Activated naive CD4-positive, alpha-beta T cell treated with anti-CD3 and anti-CD28 coated beads, Interleukin-2, amount 10 ng/mL, durations not matched to agents 7 days and 5 days (primary cell): ENCODE measurements around the gene MED19.

Experiments used
- CTCF ChIA-PET: fragments of 350-600 bp; sonication (Branson Sonifier 250); formaldehyde crosslinking; loops from one replicate; lab custom pipeline; 2021; ENCODE audit warnings: antibody characterized with exemption; lab: Charles Lee
- DNase-seq: peaks from one replicate; pipeline ENCODE4 v3.0.0-alpha.2; 2020
- H3K27ac Mint-ChIP-seq: one replicate; pipeline ENCODE4 v1.8.0; 2021; ENCODE audit warnings: mild to moderate bottlenecking, moderate library complexity, mixed read lengths
- H3K27me3 Mint-ChIP-seq: one replicate; pipeline ENCODE4 v1.8.0; 2021; ENCODE audit warnings: mild to moderate bottlenecking, mixed read lengths
- H3K36me3 Mint-ChIP-seq: one replicate; pipeline ENCODE4 v1.8.0; 2021; ENCODE audit warnings: mixed read lengths
- H3K4me1 Mint-ChIP-seq: one replicate; pipeline ENCODE4 v1.8.0; 2021; ENCODE audit warnings: mixed read lengths
- H3K4me3 Mint-ChIP-seq: one replicate; pipeline ENCODE4 v1.8.0; 2021; ENCODE audit warnings: mild to moderate bottlenecking, moderate library complexity, mixed read lengths
- H3K9me3 Mint-ChIP-seq: one replicate; pipeline ENCODE4 v1.8.0; 2021; ENCODE audit warnings: mixed read lengths

The MED19 gene

DNA sequence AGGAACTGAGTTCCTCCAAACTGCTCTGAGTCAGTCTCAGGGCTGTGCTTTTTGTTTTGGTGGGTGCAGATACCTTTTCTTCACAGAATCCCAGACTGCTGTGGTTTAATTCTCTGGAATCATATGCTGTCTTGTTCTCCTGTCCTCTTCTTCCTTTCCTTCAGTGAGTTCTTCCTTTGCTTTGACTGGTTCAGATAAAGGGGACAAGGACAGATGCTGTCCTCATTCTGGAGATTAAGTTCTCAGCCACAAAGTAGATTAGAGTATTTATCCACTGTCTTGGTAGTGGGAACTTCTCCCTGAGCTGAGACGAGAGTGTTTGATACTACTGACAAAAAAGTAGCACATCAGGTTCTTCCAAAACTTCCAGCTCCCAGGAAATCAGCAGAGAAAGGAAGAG is 30.8 kb downstream of the MED19 start:
- Mint-ChIP-seq H3K27me3 (no peaks in the 10 kb centered on the region), H3K36me3 (peaks cover 55% of the 10 kb centered on the region), H3K27ac (peak overlapping the region; percentile 11), H3K4me3 (no peak overlapping the region), H3K4me1 (peaks cover 37% of the 10 kb centered on the region), H3K9me3 (no peaks in the 10 kb centered on the region)
- CTCF ChIA-PET, result no interaction called here
- no peak for DNase-seq

GRCh38 chr11:57680552-57680874 is 31.5 kb downstream of the MED19 start:
- Mint-ChIP-seq H3K9me3 (no peaks in the 10 kb centered on the region), H3K27me3 (no peaks in the 10 kb centered on the region), H3K36me3 (peaks cover 57% of the 10 kb centered on the region), H3K27ac (peak overlapping the region; percentile 58), H3K4me1 (peaks cover 43% of the 10 kb centered on the region), H3K4me3 (no peak overlapping the region)
- CTCF ChIA-PET, result no interaction called here
- no peak for DNase-seq

DNA sequence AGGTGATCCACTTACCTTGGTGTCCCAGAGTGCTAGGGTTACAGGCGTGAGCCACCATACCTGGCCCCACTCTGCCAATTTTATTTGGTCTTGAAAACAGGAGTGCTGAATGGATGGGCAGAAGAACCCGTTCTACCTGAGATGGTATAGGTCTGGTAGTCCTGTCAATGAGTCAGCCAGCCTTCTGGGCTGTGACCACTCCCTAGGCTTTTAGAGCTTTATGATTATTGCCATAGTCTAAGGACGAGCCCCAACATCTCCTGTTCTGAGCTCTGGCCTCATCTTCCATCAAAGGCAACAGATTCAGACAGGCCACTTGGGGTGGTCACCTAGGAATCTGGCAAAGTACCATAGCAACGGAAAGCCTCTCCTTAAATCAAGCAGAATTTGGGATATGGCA is 32.6 kb downstream of the MED19 start:
- DNase-seq, result no peak
- no peaks in the 10 kb centered on the region for H3K27me3 Mint-ChIP-seq
- no peaks in the 10 kb centered on the region for H3K9me3 Mint-ChIP-seq
- no peak overlapping the region for H3K27ac Mint-ChIP-seq
- H3K4me3 Mint-ChIP-seq, result no peak overlapping the region
- peaks cover 53% of the 10 kb centered on the region for H3K4me1 Mint-ChIP-seq
- H3K36me3 Mint-ChIP-seq, result peaks cover 57% of the 10 kb centered on the region
- CTCF ChIA-PET, result interaction anchor here (1.2 kb wide), 1 partner anchor 121 kb away, joined by 4 read pairs; no protein-coding TSS in a partner anchor

GRCh38 chr11:57675176-57675941 is 36.7 kb downstream of the MED19 start:
- Mint-ChIP-seq H3K27ac (peak overlapping the region; percentile 16), H3K36me3 (peaks cover 60% of the 10 kb centered on the region), H3K4me3 (no peak overlapping the region), H3K9me3 (no peaks in the 10 kb centered on the region), H3K27me3 (no peaks in the 10 kb centered on the region), H3K4me1 (peaks cover 75% of the 10 kb centered on the region)
- CTCF ChIA-PET, result interaction anchor here (1.1 to 1.3 kb wide), 2 partner anchors 22 to 125 kb away, joined by 3 to 6 read pairs; no protein-coding TSS in a partner anchor
- DNase-seq, result no peak

DNA sequence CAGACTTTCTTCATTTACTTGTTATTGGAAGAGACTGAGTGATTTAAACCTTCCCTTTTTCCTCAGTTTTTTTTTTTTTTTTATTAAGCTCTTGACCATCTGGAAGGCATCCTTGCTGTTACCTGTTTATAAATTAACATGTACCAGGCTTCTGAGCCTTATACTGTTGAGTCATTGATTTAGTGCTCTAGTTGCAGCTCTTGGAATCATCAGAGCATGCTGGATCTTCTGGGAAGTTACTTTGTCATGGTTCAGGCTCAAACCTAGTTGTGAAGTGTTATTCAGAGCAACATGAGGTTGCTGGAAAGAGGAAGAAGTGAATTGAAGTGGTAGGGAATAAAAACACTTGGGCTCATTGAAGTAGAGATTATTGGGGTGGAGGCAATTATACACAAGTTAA is 37.8 kb downstream of the MED19 start:
- Mint-ChIP-seq H3K27me3 (no peaks in the 10 kb centered on the region), H3K4me1 (peaks cover 76% of the 10 kb centered on the region), H3K36me3 (peaks cover 57% of the 10 kb centered on the region), H3K9me3 (no peaks in the 10 kb centered on the region), H3K27ac (no peak overlapping the region), H3K4me3 (no peak overlapping the region)
- CTCF ChIA-PET, result interaction anchor here (1.4 kb wide), 1 partner anchor 126 kb away, joined by 4 read pairs; no protein-coding TSS in a partner anchor
- no peak for DNase-seq

DNA sequence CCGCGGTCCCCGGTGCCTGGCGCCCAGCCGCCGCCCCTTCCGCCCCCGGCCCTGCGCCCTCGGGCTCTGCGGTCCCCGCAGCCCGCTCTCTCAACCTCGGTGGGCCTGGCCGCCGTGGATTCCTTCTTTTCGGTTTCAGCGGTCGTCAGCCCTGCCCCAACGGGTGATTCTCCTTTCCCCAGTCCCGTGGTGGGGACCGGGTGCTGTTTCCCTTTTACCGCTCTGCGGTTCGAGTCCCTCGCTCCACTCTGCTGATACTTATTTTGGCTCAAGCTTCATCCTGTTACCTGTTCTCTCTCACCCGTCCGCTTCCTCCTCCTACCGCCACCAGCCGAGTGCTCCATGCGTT is 43.6 kb downstream of the MED19 start:
- H3K4me3 Mint-ChIP-seq, result peak overlapping the region; percentile 100
- peaks cover 58% of the 10 kb centered on the region for H3K4me1 Mint-ChIP-seq
- H3K27me3 Mint-ChIP-seq, result no peaks in the 10 kb centered on the region
- H3K9me3 Mint-ChIP-seq, result no peaks in the 10 kb centered on the region
- peak overlapping the region; percentile 97 for H3K27ac Mint-ChIP-seq
- CTCF ChIA-PET, result interaction anchor here (1.3 kb wide), 1 partner anchor 132 kb away, joined by 4 read pairs; no protein-coding TSS in a partner anchor
- DNase-seq, result peak; percentile 59
- H3K36me3 Mint-ChIP-seq, result peaks cover 28% of the 10 kb centered on the region

- DNase-seq, result peak; percentile 100
- peaks cover 53% of the 10 kb centered on the region for H3K4me1 Mint-ChIP-seq
These were observed 44.1 kb downstream of the MED19 start, which contains the start of gene ZDHHC5 for GRCh38 chr11:57667736-57668433. Gene ZDHHC5 (plus strand): TSS chr11:57668114. CDS start chr11:57673091, 4,977 bp downstream.

GRCh38 chr11:57667117-57667735 is 44.8 kb downstream of the MED19 start:
- peak overlapping the region; percentile 97 for H3K27ac Mint-ChIP-seq
- no peaks in the 10 kb centered on the region for H3K27me3 Mint-ChIP-seq
- H3K4me1 Mint-ChIP-seq, result peaks cover 53% of the 10 kb centered on the region
- CTCF ChIA-PET, result interaction anchor here (0.5 to 1.3 kb wide), 2 partner anchors 43 to 133 kb away, joined by 4 read pairs; no protein-coding TSS in a partner anchor
- no peaks in the 10 kb centered on the region for H3K9me3 Mint-ChIP-seq
- peak; percentile 95 for DNase-seq
- peaks cover 26% of the 10 kb centered on the region for H3K36me3 Mint-ChIP-seq
- H3K4me3 Mint-ChIP-seq, result peak overlapping the region; percentile 100

More at GRCh38 chr11:57667736-57668433, 44.1 kb downstream of the MED19 start, which contains the start of gene ZDHHC5:
- Mint-ChIP-seq H3K9me3 (no peaks in the 10 kb centered on the region), H3K36me3 (peaks cover 23% of the 10 kb centered on the region), H3K27ac (peak within 1 kb of the TSS; percentile 97), H3K4me3 (peak within 1 kb of the TSS; percentile 100), H3K27me3 (no peaks in the 10 kb centered on the region)
- CTCF ChIA-PET, result interaction anchor here (1.3 kb wide), 1 partner anchor 133 kb away, joined by 4 read pairs; no protein-coding TSS in a partner anchor

GRCh38 chr11:57663975-57664374 is 48.0 kb downstream of the MED19 start:
- no peak for DNase-seq
- Mint-ChIP-seq H3K4me1 (peaks cover 35% of the 10 kb centered on the region), H3K27me3 (no peaks in the 10 kb centered on the region), H3K36me3 (peaks cover 33% of the 10 kb centered on the region), H3K27ac (no peak overlapping the region), H3K4me3 (no peak overlapping the region), H3K9me3 (no peaks in the 10 kb centered on the region)
- CTCF ChIA-PET, result no interaction called here

DNA sequence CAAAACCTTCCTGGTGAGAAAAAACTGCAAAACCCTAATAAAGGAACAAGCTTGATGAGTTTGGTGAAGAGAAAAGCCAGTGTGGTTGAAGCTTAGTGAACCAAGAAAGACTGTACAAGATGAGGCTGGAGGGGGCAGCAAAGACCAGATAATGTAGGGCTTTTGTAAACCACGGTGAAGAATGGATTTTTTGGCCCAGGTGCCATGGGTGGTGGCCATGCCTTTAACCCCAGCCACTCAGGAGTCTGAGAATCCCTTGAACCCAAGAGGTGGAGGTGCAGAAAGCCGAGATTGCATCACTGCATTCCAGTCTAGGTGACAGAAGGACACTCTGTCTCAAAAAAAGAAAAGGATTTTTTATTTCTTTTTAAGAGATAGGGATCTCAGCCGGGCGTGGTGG is 49.1 kb downstream of the MED19 start:
- peak overlapping the region; percentile 22 for H3K27ac Mint-ChIP-seq
- no peak overlapping the region for H3K4me3 Mint-ChIP-seq
- peaks cover 41% of the 10 kb centered on the region for H3K4me1 Mint-ChIP-seq
- CTCF ChIA-PET, result interaction anchor here (1.0 to 1.3 kb wide), 3 partner anchors 22 to 129 kb away, joined by 3 read pairs; no protein-coding TSS in a partner anchor
- peaks cover 34% of the 10 kb centered on the region for H3K36me3 Mint-ChIP-seq
- no peaks in the 10 kb centered on the region for H3K27me3 Mint-ChIP-seq
- H3K9me3 Mint-ChIP-seq, result no peaks in the 10 kb centered on the region
- peak; percentile 43 for DNase-seq

GRCh38 chr11:57659669-57660068 is 52.3 kb downstream of the MED19 start:
- CTCF ChIA-PET, result no interaction called here
- Mint-ChIP-seq H3K4me3 (no peak overlapping the region), H3K27ac (no peak overlapping the region), H3K4me1 (peaks cover 44% of the 10 kb centered on the region), H3K36me3 (peaks cover 36% of the 10 kb centered on the region), H3K9me3 (no peaks in the 10 kb centered on the region), H3K27me3 (no peaks in the 10 kb centered on the region)
- no peak for DNase-seq

DNA sequence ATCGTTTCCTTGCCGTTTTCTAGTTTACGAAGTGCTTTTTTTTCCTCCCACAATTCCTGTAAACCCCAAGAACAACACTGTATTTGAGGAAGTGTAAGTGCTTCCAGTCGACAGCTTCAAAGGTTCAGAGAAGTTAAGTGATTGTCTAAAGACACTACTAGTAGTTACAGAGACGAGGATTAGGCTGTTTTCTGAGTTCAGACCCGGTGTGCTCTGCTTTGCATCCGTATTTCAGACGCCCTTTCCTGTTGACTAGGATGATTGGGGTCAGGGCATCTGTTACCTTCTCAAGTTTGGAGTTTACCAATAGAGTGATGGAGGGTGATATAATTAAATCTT is 54.0 kb downstream of the MED19 start:
- no peaks in the 10 kb centered on the region for H3K9me3 Mint-ChIP-seq
- H3K4me3 Mint-ChIP-seq, result peak overlapping the region; percentile 93
- no peaks in the 10 kb centered on the region for H3K27me3 Mint-ChIP-seq
- CTCF ChIA-PET, result interaction anchor here (1.2 to 2.3 kb wide), 3 partner anchors 14 to 142 kb away, joined by 3 to 6 read pairs (median 3); partner anchors contain the start of gene UBE2L6
- DNase-seq, result no peak
- peaks cover 36% of the 10 kb centered on the region for H3K36me3 Mint-ChIP-seq
- peak overlapping the region; percentile 89 for H3K27ac Mint-ChIP-seq
- H3K4me1 Mint-ChIP-seq, result peaks cover 48% of the 10 kb centered on the region

- H3K27ac Mint-ChIP-seq, result peak within 1 kb of the TSS; percentile 89
- peaks cover 49% of the 10 kb centered on the region for H3K4me1 Mint-ChIP-seq
- peaks cover 31% of the 10 kb centered on the region for H3K36me3 Mint-ChIP-seq
- H3K4me3 Mint-ChIP-seq, result peak within 1 kb of the TSS; percentile 93
- peak; percentile 100 for DNase-seq
- no peaks in the 10 kb centered on the region for H3K27me3 Mint-ChIP-seq
- CTCF ChIA-PET, result interaction anchor here (0.6 to 2.3 kb wide), 5 partner anchors 13 to 143 kb away, joined by 3 to 6 read pairs (median 3); partner anchors contain the start of gene UBE2L6
- H3K9me3 Mint-ChIP-seq, result no peaks in the 10 kb centered on the region
These were observed 54.6 kb downstream of the MED19 start, which contains the start of gene CLP1 for GRCh38 chr11:57657194-57658022. Gene CLP1 (plus strand): TSS chr11:57657762. CDS start chr11:57659477, 1,715 bp downstream.
